Measurements from ENCODE around the gene MCUB.

DNA sequence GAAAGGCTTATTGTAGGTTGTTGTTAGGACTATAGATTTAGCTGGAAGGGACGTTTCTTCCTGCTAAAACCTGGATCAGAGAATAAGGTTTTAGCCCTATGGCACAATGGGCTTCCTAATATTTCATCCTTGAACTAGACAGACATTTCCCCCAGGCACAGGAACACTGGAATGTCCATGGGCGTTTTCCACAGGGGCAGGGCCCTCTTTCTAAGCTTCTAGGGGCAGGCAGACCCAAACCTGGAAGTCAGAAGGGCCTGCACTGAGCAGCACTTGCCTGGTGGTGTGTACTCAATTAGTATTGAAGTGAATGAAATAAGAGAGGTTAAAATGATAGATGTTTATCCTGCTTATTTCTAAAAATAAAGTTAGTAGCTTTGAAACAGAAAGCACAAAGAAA is 102.1 kb downstream of the MCUB start:
- TF ChIP-seq, protein P1, sequence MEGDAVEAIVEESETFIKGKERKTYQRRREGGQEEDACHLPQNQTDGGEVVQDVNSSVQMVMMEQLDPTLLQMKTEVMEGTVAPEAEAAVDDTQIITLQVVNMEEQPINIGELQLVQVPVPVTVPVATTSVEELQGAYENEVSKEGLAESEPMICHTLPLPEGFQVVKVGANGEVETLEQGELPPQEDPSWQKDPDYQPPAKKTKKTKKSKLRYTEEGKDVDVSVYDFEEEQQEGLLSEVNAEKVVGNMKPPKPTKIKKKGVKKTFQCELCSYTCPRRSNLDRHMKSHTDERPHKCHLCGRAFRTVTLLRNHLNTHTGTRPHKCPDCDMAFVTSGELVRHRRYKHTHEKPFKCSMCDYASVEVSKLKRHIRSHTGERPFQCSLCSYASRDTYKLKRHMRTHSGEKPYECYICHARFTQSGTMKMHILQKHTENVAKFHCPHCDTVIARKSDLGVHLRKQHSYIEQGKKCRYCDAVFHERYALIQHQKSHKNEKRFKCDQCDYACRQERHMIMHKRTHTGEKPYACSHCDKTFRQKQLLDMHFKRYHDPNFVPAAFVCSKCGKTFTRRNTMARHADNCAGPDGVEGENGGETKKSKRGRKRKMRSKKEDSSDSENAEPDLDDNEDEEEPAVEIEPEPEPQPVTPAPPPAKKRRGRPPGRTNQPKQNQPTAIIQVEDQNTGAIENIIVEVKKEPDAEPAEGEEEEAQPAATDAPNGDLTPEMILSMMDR (conservative IDR thresholded peaks at IDR 0.05; ENCODE audit: low read length): no peak
- no peak for TF ChIP-seq EZH2phosphoT487 (IDR thresholded peaks at IDR 0.05; ENCODE audit: borderline replicate concordance)

Measured in Loucy (cell line).